ENCODE measurements around the gene B3GNT3. TPM values are rescaled to one million over a fixed set of nuclear protein-coding genes. Genes with fewer than 3 reads are reported as not detected.

B3GNT3 gene
- total and polyA plus RNA-seq, 2 of the 8 experiments (the other 6 are each of a cell fraction or from before 2014, with no cell fraction given) = 1.5 TPM

GRCh38 chr19:17794731-17795494, at the start of gene B3GNT3 (continued):
- TF ChIP-seq KDM1A (IDR thresholded peaks at IDR 0.05; ENCODE audit: borderline replicate concordance, low read length) (peak; percentile 95), KDM4A (IDR thresholded peaks at IDR 0.05; ENCODE audit: low read depth, low read length, severe bottlenecking) (peak; percentile 59), FOSL1 (IDR thresholded peaks at IDR 0.05; ENCODE audit: insufficient read depth, low read depth, low read length) (no peak)
